ENCODE data around the gene ANKRD13B. TPM values are rescaled to one million over a fixed set of nuclear protein-coding genes. Genes with fewer than 3 reads are reported as not detected.
A peak's percentile ranks its signal among the peaks of the same experiment; 100 is the strongest.

The ANKRD13B gene
- total and polyA plus RNA-seq, 12 donors, result 1.0 to 23.8 (median 5.4) TPM

DNA sequence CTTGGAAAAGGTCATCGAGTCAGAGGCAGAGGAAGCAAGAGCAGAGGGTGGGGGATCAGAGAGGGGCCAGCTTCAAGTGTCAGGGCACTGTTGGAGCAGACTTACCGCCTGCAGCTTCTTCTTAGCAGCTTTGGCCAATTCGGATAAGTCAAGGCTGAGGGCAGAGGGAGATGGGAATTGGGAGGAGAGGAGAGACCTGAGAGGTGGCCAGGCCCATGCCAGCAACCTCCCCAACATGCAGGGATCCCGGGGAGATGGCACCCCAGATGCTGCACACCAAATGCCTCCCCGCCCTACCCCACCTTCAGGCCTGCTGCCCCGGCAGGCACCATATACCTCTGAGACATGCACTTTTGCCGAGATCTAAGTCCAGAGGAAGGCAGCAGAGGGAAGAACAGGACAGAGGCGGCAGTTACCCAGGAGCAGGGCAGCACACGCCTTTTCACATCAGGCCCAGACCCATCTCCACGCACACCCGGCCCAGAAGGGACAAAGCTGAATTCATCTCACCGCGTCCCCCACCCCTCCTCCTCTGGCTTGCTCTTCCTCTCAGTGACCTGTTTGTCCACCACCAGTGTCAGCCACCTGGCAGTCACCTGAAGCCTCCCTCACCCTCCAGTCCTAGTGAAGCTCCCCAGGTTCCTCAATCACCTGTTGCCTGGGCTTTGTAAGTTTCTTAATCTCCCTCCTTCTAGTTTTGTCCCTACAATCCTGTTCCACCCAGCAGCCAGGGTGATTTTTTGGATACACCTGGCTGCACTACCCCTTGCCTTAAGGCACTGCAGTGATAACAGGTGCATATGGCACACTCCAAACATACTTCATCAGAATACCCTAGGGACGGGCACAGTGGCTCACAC, 14.1 kb upstream of the ANKRD13B start:
- peaks cover 0 to 62% of the 10 kb centered on the region in 2 donors for H3K36me3 ChIP-seq (replicated peaks in 1 of 2)
- no peak overlapping the region for H3K4me3 ChIP-seq
- no peak for TF ChIP-seq POLR2A (IDR thresholded peaks at IDR 0.05)
- TF ChIP-seq, protein P1, sequence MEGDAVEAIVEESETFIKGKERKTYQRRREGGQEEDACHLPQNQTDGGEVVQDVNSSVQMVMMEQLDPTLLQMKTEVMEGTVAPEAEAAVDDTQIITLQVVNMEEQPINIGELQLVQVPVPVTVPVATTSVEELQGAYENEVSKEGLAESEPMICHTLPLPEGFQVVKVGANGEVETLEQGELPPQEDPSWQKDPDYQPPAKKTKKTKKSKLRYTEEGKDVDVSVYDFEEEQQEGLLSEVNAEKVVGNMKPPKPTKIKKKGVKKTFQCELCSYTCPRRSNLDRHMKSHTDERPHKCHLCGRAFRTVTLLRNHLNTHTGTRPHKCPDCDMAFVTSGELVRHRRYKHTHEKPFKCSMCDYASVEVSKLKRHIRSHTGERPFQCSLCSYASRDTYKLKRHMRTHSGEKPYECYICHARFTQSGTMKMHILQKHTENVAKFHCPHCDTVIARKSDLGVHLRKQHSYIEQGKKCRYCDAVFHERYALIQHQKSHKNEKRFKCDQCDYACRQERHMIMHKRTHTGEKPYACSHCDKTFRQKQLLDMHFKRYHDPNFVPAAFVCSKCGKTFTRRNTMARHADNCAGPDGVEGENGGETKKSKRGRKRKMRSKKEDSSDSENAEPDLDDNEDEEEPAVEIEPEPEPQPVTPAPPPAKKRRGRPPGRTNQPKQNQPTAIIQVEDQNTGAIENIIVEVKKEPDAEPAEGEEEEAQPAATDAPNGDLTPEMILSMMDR (IDR thresholded peaks at IDR 0.05), result no peak
- H3K27me3 ChIP-seq, result no peaks in the 10 kb centered on the region
- WGBS, 4 donors, result 89 to 94% (median 92%) methylated on average over 10 to 14 of the region's 14 CpGs
- no peaks in the 10 kb centered on the region for H3K9me3 ChIP-seq (replicated peaks in 1 of 3)
- intact Hi-C loops (cut with DNase I), result loop anchor here in 1 of 2 donors (5.0 kb wide), 1 partner anchor 33 kb away; no protein-coding TSS in a partner anchor
- DNase-seq, result no peak
- no peak overlapping the region for H3K27ac ChIP-seq
- no peaks in the 10 kb centered on the region for H3K4me1 ChIP-seq (replicated peaks in 1 of 2)

DNA sequence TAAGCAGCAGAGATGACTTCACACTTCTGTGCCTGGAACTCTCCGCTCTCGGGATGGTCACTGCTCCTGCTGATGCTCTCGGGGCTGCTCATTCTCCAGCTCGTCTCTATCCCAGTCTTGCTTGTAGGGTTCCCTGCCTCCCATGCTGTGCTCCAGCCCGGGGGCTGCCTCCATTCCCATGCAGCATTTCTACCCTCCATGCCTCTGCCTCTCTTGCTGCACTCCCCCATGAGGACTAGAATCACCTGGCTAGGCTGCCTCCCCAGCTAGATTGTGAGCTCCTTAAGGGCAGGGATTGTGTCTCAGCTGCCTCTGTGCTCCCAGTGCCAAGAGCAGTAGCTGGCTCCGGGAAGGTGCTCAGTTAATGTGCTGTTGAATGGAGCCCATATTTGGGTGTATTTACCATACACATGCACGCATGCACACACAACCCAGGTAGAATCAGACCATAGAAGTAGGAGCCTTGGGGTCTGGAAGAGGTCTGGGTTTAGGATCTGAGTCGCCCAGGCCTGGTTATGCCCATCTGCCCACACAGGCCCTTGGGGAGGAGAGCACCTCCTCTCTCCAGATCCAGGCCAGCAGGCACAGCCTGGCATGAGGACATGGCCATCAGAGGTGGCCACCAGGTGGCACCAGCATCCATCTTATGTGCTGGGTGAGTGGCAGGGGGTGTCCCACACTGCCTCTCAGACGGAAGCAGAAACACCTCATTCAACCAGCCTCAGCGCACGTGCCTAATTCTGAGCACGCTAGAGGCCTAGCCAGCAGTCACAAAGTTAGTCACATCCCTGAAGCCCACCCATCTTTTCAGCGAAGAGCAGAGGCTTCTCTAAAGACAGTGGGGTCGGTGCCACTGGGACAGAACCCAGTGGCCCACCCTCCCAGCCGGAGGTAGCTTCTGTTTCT, 12.8 kb upstream of the ANKRD13B start:
- Histone ChIP-seq H3K4me3 (no peak overlapping the region), H3K27me3 (no peaks in the 10 kb centered on the region), H3K27ac (no peak overlapping the region), H3K9me3 (replicated peaks in 1 of 3) (no peaks in the 10 kb centered on the region), H3K36me3 (replicated peaks in 1 of 2) (peaks cover 0 to 51% of the 10 kb centered on the region in 2 donors), H3K4me1 (replicated peaks in 1 of 2) (no peaks in the 10 kb centered on the region)
- intact Hi-C loops (cut with DNase I), result loop anchor here (5.0 kb wide), 2 partner anchors 32 to 37 kb away; no protein-coding TSS in a partner anchor
- no peak for TF ChIP-seq POLR2A (IDR thresholded peaks at IDR 0.05)
- TF ChIP-seq, protein P1 (IDR thresholded peaks at IDR 0.05), result peak; percentile 80 to 94 (median 92)
- 61 to 80% (median 63%) methylated on average over 11 to 15 of the region's 15 CpGs for WGBS, 4 donors
- peak; percentile 80 to 95 (median 86) for DNase-seq

DNA sequence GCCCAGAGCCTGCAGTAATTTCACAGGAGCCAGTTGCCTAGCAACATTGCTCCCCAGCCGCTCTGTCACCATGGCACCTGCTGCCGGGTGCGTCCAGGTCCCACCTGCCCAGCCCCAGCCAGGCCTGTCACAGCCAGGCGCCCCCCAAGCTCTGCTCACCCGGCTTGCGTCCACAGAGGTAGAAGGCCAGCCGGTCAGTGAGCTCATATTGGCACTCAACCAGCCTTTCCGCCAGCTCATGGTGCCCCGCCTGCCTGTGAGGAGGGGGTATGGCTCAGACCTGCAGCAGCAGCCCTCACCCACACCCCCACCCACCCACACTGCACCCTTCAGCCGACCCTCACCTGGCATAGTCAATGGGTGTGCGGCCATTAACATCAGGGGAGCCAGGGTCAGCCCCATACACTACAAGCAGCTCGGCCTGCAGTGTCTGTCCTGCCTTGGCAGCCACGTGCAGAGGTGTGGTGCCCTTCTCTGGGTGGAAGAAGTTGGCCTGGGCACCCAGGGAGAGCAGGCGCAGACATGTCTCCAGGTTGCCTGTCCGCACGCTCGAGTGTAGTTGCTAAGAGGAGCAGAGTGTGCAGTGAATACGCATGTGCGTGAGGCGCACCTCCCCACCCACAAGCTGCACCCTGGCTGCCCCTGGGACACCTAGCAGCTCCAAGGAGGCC, 11.2 kb upstream of the ANKRD13B start:
- Histone ChIP-seq H3K4me3 (no peak overlapping the region), H3K4me1 (replicated peaks in 1 of 2) (no peaks in the 10 kb centered on the region), H3K36me3 (replicated peaks in 1 of 2) (peaks cover 0 to 35% of the 10 kb centered on the region in 2 donors), H3K27ac (no peak overlapping the region), H3K27me3 (no peaks in the 10 kb centered on the region), H3K9me3 (replicated peaks in 1 of 3) (no peaks in the 10 kb centered on the region)
- TF ChIP-seq POLR2A (IDR thresholded peaks at IDR 0.05), result no peak
- TF ChIP-seq, protein P1 (IDR thresholded peaks at IDR 0.05), result no peak
- intact Hi-C loops (cut with DNase I), result loop anchor here in 1 of 2 donors (5.0 kb wide), 1 partner anchor 36 kb away; no protein-coding TSS in a partner anchor
- peak in 3 of 7 donors; percentile 14 to 23 (median 20) for DNase-seq
- WGBS, 4 donors, result 88 to 93% (median 89%) methylated on average over 3 to 20 of the region's 20 CpGs
